ENCODE results near the gene AKAP13. TPM values are rescaled to one million over a fixed set of nuclear protein-coding genes. Genes with fewer than 3 reads are reported as not detected.

The AKAP13 gene
- total RNA-seq, 1 experiment from 2014 or later, result 54.5 TPM

GRCh38 chr15:85336880-85337279 lies 43.5 kb upstream of the AKAP13 start:
- Histone ChIP-seq H3K27me3 (replicated peaks; ENCODE audit: insufficient read depth, low read depth, low read length, poor library complexity) (no peaks in the 10 kb centered on the region), H3K9me3 (ENCODE audit: low read depth, low read length, poor library complexity, severe bottlenecking) (no peaks in the 10 kb centered on the region), H3K4me1 (ENCODE audit: insufficient read depth, low read length, poor library complexity, severe bottlenecking) (no peaks in the 10 kb centered on the region), H3K4me3 (ENCODE audit: low read depth, low read length, poor library complexity, severe bottlenecking) (no peak overlapping the region), H3K36me3 (ENCODE audit: insufficient read depth, low read length, poor library complexity, severe bottlenecking) (no peaks in the 10 kb centered on the region), H3K27ac (ENCODE audit: low read depth, low read length, poor library complexity, severe bottlenecking) (no peak overlapping the region)
- ChIA-PET POLR2A (ENCODE audit: low non-redundant PET) (no interaction called here), CTCF (no interaction called here)
- intact Hi-C loops (cut with micrococcal nuclease; ENCODE audit: unreplicated experiment), result no loop called here
- no peak for DNase-seq (ENCODE audit: low spot score)
- no peak for TF ChIP-seq CTCF (conservative IDR thresholded peaks at IDR 0.05; ENCODE audit: low read depth, low read length)
- no peak for TF ChIP-seq EZH2 (IDR thresholded peaks at IDR 0.05; ENCODE audit: borderline replicate concordance, low read depth, low read length, poor library complexity, severe bottlenecking)
- no TSS peak for BruUV-seq (replicated peaks)

GRCh38 chr15:85337425-85338074 lies 42.9 kb upstream of the AKAP13 start:
- DNase-seq (ENCODE audit: low spot score), result no peak
- TF ChIP-seq EZH2 (IDR thresholded peaks at IDR 0.05; ENCODE audit: borderline replicate concordance, low read depth, low read length, poor library complexity, severe bottlenecking), result no peak
- no peak for TF ChIP-seq CTCF (conservative IDR thresholded peaks at IDR 0.05; ENCODE audit: low read depth, low read length)
- H3K27me3 ChIP-seq (replicated peaks; ENCODE audit: insufficient read depth, low read depth, low read length, poor library complexity), result no peaks in the 10 kb centered on the region
- ChIA-PET CTCF (no interaction called here), POLR2A (ENCODE audit: low non-redundant PET) (no interaction called here)
- no peaks in the 10 kb centered on the region for H3K4me1 ChIP-seq (ENCODE audit: insufficient read depth, low read length, poor library complexity, severe bottlenecking)
- H3K27ac ChIP-seq (ENCODE audit: low read depth, low read length, poor library complexity, severe bottlenecking), result no peak overlapping the region
- no peaks in the 10 kb centered on the region for H3K9me3 ChIP-seq (ENCODE audit: low read depth, low read length, poor library complexity, severe bottlenecking)
- intact Hi-C loops (cut with micrococcal nuclease; ENCODE audit: unreplicated experiment), result no loop called here
- H3K4me3 ChIP-seq (ENCODE audit: low read depth, low read length, poor library complexity, severe bottlenecking), result no peak overlapping the region
- H3K36me3 ChIP-seq (ENCODE audit: insufficient read depth, low read length, poor library complexity, severe bottlenecking), result no peaks in the 10 kb centered on the region
- no TSS peak for BruUV-seq (replicated peaks)

- Histone ChIP-seq H3K9me3 (ENCODE audit: low read depth, low read length, poor library complexity, severe bottlenecking) (no peaks in the 10 kb centered on the region), H3K4me1 (ENCODE audit: insufficient read depth, low read length, poor library complexity, severe bottlenecking) (no peaks in the 10 kb centered on the region), H3K27ac (ENCODE audit: low read depth, low read length, poor library complexity, severe bottlenecking) (no peak overlapping the region), H3K4me3 (ENCODE audit: low read depth, low read length, poor library complexity, severe bottlenecking) (no peak overlapping the region), H3K27me3 (replicated peaks; ENCODE audit: insufficient read depth, low read depth, low read length, poor library complexity) (no peaks in the 10 kb centered on the region), H3K36me3 (ENCODE audit: insufficient read depth, low read length, poor library complexity, severe bottlenecking) (no peaks in the 10 kb centered on the region)
- CTCF ChIA-PET, result no interaction called here
- BruUV-seq (replicated peaks), result no TSS peak
- DNase-seq (ENCODE audit: low spot score), result no peak
- TF ChIP-seq EZH2 (IDR thresholded peaks at IDR 0.05; ENCODE audit: borderline replicate concordance, low read depth, low read length, poor library complexity, severe bottlenecking) (no peak), CTCF (conservative IDR thresholded peaks at IDR 0.05; ENCODE audit: low read depth, low read length) (no peak)
- POLR2A ChIA-PET (ENCODE audit: low non-redundant PET), result interaction anchor here (0.7 kb wide), 1 partner anchor 246 kb away, joined by 4 read pairs; no protein-coding TSS in a partner anchor
- intact Hi-C loops (cut with micrococcal nuclease; ENCODE audit: unreplicated experiment), result no loop called here
Observed at GRCh38 chr15:85340321-85340665, 40.1 kb upstream of the AKAP13 start.

Measured in A673 (cell line).